ENCODE data around the gene SNX12. TPM values are rescaled to one million over a fixed set of nuclear protein-coding genes. Genes with fewer than 3 reads are reported as not detected.

Gene SNX12
- total RNA-seq, 4 donors from 2014 or later = 41.6 to 52.2 (median 43.1) TPM

DNA sequence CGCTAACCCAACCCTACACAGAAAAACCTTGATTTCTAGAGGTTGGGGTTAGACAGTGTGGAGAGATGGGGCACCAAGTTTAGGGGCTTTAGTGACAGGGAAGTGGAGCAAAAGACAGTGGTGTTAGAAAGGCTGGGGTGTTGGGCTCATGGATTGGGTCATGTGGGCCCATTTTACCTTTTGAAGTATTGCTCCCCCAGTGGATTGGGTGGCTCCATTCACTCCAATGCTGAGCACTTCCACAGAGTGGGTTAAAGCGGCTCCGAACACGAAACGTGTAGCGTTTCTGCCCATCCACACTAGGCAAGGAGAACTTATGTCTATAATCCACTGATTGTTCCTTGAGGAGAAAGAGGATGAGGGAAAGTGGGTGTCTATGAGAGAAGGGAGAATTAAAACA, 40.9 kb upstream of the SNX12 start:
- DNase-seq (ENCODE audit: low spot score in 2 of 2) = no peak
- TF ChIP-seq, protein P1, sequence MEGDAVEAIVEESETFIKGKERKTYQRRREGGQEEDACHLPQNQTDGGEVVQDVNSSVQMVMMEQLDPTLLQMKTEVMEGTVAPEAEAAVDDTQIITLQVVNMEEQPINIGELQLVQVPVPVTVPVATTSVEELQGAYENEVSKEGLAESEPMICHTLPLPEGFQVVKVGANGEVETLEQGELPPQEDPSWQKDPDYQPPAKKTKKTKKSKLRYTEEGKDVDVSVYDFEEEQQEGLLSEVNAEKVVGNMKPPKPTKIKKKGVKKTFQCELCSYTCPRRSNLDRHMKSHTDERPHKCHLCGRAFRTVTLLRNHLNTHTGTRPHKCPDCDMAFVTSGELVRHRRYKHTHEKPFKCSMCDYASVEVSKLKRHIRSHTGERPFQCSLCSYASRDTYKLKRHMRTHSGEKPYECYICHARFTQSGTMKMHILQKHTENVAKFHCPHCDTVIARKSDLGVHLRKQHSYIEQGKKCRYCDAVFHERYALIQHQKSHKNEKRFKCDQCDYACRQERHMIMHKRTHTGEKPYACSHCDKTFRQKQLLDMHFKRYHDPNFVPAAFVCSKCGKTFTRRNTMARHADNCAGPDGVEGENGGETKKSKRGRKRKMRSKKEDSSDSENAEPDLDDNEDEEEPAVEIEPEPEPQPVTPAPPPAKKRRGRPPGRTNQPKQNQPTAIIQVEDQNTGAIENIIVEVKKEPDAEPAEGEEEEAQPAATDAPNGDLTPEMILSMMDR (IDR thresholded peaks at IDR 0.05) = no peak
- no peak for TF ChIP-seq EP300 (IDR thresholded peaks at IDR 0.05)
- no peak for TF ChIP-seq POLR2A (IDR thresholded peaks at IDR 0.05)
- H3K9me3 ChIP-seq = no peaks in the 10 kb centered on the region
- WGBS, 2 donors = 87 to 94% methylated on average over 6 of the region's 6 CpGs
- no peak overlapping the region for H3K4me3 ChIP-seq
- H3K4me1 ChIP-seq = peaks cover 0 to 5% (median 0%) of the 10 kb centered on the region in 4 donors
- no peaks in the 10 kb centered on the region for H3K27me3 ChIP-seq
- H3K27ac ChIP-seq = no peak overlapping the region
- H3K36me3 ChIP-seq = no peaks in the 10 kb centered on the region

DNA sequence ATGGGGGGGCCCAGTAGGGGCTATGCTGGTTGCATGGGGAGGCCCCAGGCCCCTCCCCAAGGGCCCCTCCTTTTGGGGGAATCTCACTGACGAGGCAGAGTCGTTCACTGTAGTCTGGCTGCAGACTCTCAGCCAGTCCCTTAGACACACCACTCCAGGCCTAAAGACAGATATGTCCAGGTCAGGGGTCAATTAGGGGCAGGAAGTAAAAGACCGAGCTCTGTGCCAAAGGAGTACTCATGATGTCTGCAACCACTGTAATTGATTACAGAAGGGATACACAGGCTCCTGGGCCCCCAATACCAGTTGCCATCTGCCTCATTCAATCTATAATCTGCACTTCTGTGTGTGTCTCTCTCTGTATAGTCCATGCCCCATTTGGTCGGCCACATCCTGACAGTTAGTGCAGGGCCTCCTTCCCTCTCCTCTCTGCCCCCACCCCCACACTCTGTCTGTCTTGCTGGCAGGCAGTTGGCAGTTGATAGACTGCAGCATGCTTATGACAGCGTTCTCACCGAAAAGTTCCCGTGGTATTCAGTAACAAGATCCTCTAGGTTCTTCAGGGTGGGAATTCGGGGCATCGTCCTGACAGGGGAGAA, 39.7 kb upstream of the SNX12 start:
- no peak for DNase-seq (ENCODE audit: low spot score in 2 of 2)
- H3K27ac ChIP-seq = no peak overlapping the region
- WGBS, 2 donors = 22 to 50% methylated on average over 7 to 9 of the region's 9 CpGs
- H3K9me3 ChIP-seq = no peaks in the 10 kb centered on the region
- H3K4me1 ChIP-seq = peaks cover 0 to 17% (median 3%) of the 10 kb centered on the region in 4 donors
- no peak overlapping the region for H3K4me3 ChIP-seq
- H3K36me3 ChIP-seq = no peaks in the 10 kb centered on the region
- H3K27me3 ChIP-seq = no peaks in the 10 kb centered on the region
- TF ChIP-seq POLR2A (IDR thresholded peaks at IDR 0.05) (no peak), EP300 (IDR thresholded peaks at IDR 0.05) (no peak)
- TF ChIP-seq, protein P1 (IDR thresholded peaks at IDR 0.05) = no peak

DNA sequence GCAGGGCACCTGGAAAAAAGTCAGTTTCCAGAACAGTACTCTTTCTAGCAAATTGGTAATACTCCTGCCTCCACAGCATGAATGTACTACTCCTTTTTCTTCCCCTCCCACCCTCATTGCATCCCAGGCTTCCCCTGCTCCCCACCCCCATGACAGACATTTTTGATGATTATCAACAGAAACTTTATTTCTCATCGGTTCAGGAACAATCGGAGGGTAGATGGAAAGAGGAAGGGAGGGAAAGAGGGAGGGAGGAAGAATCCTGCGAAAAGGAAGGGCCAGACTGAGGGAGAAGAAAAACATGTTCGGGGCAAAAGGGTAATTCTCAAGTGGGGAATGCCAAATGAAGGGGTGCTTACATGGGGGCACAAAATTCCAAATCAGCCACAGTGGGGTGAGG, 39.1 kb upstream of the SNX12 start:
- H3K27me3 ChIP-seq = no peaks in the 10 kb centered on the region
- no peaks in the 10 kb centered on the region for H3K36me3 ChIP-seq
- TF ChIP-seq, protein P1 (IDR thresholded peaks at IDR 0.05) = no peak
- TF ChIP-seq EP300 (IDR thresholded peaks at IDR 0.05) = no peak
- no peak for TF ChIP-seq POLR2A (IDR thresholded peaks at IDR 0.05)
- WGBS, 2 donors = 53 to 59% methylated on average over 4 of the region's 4 CpGs
- peaks cover 0 to 21% (median 3%) of the 10 kb centered on the region in 4 donors for H3K4me1 ChIP-seq
- no peaks in the 10 kb centered on the region for H3K9me3 ChIP-seq
- no peak overlapping the region for H3K27ac ChIP-seq
- DNase-seq (ENCODE audit: low spot score in 2 of 2) = no peak
- no peak overlapping the region for H3K4me3 ChIP-seq

DNA sequence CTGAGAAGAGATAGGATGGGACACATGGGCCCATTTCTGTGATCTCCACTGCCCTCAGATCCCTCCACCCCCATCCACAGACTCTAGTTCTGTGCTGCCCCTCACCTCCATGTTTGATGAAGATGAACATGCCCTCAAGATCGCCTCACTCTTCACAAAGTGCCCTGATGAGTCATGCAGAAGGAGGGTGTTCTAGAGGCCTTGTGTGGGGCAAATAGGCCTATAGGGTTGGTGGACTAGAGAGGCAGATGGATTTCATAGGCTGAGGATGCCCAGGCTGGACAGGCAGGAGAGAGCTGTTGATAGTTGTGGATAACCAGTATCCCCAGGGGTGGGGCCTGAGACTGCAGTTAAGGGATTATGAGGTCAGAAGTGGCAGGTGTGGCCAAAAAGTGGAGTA, 38.3 kb upstream of the SNX12 start, which contains the start of gene CXorf65:
CXorf65 (minus strand) TSS at position 314 of the 400 bp plus-strand sequence; CDS start at position 130, 184 bp downstream.
- DNase-seq (ENCODE audit: low spot score in 2 of 2) = no peak
- Histone ChIP-seq H3K9me3 (no peaks in the 10 kb centered on the region), H3K27ac (no peak within 1 kb of the TSS), H3K4me3 (no peak within 1 kb of the TSS), H3K36me3 (no peaks in the 10 kb centered on the region), H3K4me1 (peaks cover 0 to 21% (median 3%) of the 10 kb centered on the region in 4 donors), H3K27me3 (no peaks in the 10 kb centered on the region)
- TF ChIP-seq POLR2A (IDR thresholded peaks at IDR 0.05) (no peak), EP300 (IDR thresholded peaks at IDR 0.05) (no peak)
- TF ChIP-seq, protein P1 (IDR thresholded peaks at IDR 0.05) = no peak
- 63 to 82% methylated on average over 1 of the region's 1 CpG for WGBS, 2 donors

DNA sequence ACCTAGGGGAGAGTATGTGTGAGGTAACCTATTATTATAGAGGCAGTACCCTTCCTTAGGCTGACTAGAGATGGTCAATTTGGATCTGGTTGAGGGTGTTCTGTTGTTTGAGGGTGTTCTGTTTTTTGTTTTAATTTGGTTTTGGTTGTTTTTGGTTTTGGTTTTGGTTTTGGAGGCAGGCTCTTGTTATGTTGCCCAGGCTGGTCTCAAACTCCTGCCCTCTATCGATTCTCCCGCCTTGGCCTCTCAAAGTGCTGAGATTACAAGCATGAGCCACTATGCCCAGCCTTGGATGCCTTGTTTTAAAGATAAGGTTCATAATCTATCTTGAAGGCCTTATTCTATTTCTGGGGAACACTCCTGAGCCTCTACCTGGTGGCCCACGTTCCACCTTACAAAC, 37.5 kb upstream of the SNX12 start:
- Histone ChIP-seq H3K36me3 (no peaks in the 10 kb centered on the region), H3K4me3 (no peak overlapping the region), H3K4me1 (peaks cover 0 to 21% (median 3%) of the 10 kb centered on the region in 4 donors), H3K27me3 (no peaks in the 10 kb centered on the region), H3K9me3 (no peaks in the 10 kb centered on the region), H3K27ac (no peak overlapping the region)
- TF ChIP-seq, protein P1 (IDR thresholded peaks at IDR 0.05) = no peak
- TF ChIP-seq POLR2A (IDR thresholded peaks at IDR 0.05) = no peak
- no peak for TF ChIP-seq EP300 (IDR thresholded peaks at IDR 0.05)
- DNase-seq (ENCODE audit: low spot score in 2 of 2) = no peak
- WGBS, 2 donors = 84 to 100% methylated on average over 3 of the region's 3 CpGs

All from tibial nerve (tissue), 4 donors.